Panc1 (cell line): ENCODE measurements around the gene CACNA1G.

Source experiments
- CTCF ChIP-seq: fragments of 450-650 bp; IDR thresholded peaks from 2 replicates; pipeline ENCODE4 v1.5.1; 2017; ENCODE audit warnings: mild to moderate bottlenecking
- REST ChIP-seq, 2 experiments: IDR thresholded peaks; 2 replicates each; pipeline ENCODE4 v1.6.1; 2011 to 2012; ENCODE audit warnings: low read depth in 2 of 2, control low read depth in 1 of 2, low read length in 1 of 2, mild to moderate bottlenecking in 1 of 2, moderate library complexity in 1 of 2; ENCODE audit not compliant: insufficient read depth in 1 of 2
- SIN3A ChIP-seq: IDR thresholded peaks from 2 replicates; pipeline ENCODE4 v1.6.1; 2012; ENCODE audit warnings: low read depth, mild to moderate bottlenecking, low read length, moderate library complexity, borderline replicate concordance; ENCODE audit not compliant: insufficient read depth
- TCF7L2 ChIP-seq: IDR thresholded peaks from 2 replicates; pipeline ENCODE4 v1.6.1; 2011; ENCODE audit warnings: mild to moderate bottlenecking, low read depth, low read length, inconsistent platforms

GRCh38 chr17:50517011-50517410 is 43.5 kb upstream of the CACNA1G start:
- TF ChIP-seq SIN3A (no peak), CTCF (no peak), REST (IDR thresholded peaks at IDR 0.05; ENCODE audit: insufficient read depth in 1 of 2, low read depth in 2 of 2, low read length in 1 of 2) (no peak), TCF7L2 (no peak)
